ENCODE data around the gene PPA2. TPM values are rescaled to one million over a fixed set of nuclear protein-coding genes. Genes with fewer than 3 reads are reported as not detected.
A peak's percentile ranks its signal among the peaks of the same experiment; 100 is the strongest.

PPA2 gene
- total and polyA plus RNA-seq, 10 of the 15 experiments (the other 5 are each of a cell fraction or from before 2014, with no cell fraction given), result 93.8 to 293 (median 146) TPM

DNA sequence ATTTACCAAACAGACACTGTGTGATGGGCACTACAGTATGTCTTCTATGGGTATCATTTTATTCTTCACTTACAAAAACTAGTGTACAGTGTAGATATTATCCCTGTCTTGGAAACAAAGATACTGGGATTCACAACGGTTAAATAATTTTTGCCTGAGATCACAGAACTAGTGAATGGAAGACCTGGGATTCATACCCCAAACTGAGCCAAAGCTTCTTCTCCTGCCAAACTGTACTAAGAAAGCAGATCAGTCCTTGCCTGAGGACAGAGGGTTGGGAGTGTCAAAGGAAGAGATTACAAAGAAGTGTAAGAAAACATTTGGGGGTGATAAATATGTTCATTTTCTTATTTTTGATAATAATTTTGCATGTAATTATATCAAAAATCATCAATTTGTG lies 43.1 kb downstream of the PPA2 start (continued):
- TF ChIP-seq ZNF622 (IDR thresholded peaks at IDR 0.05) (no peak), POLR2AphosphoS5 (IDR thresholded peaks at IDR 0.05; ENCODE audit: low read length) (no peak), MEF2B (IDR thresholded peaks at IDR 0.05; ENCODE audit: partially characterized antibody, poor library complexity, severe bottlenecking) (no peak), RELA (IDR thresholded peaks at IDR 0.05; ENCODE audit: borderline replicate concordance, partially characterized antibody) (no peak), DPF2 (IDR thresholded peaks at IDR 0.05) (no peak)

DNA sequence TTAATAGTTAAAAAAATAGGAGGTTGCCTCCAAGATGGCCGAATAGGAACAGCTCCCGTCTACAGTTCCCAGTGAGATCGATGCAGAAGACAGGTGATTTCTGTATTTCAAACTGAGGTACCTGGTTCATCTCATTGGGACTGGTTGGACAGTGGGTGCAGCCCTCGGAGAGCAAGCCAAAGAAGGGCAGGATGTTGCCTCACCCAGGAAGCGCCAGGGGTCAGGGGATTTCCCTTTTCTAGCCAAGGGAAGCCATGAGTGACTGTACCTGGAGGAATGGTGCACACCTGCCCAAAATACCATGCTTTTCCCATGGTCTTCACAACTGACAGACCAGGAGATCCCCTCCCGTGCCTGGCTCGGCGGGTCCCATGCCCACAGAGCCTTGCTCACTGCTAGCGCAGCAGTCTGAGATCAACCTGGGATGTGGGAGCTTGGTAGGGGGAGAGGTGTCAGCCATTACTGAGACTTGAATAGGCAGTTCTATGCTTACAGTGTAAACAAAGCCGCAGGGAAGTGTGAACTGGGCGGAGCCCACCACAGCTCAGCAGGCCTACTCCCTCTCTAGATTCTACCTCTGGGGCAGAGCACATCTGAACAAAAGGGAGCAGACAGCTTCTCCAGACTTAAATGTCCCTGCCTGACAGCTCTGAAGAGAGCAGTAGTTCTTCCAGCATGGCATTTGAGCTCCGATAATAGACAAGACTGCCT lies 47.5 kb downstream of the PPA2 start:
- Histone ChIP-seq H3K79me2 (ENCODE audit: control insufficient read depth, insufficient read depth, low read length) (no peaks in the 10 kb centered on the region), H3K4me3 (no peak overlapping the region), H3K4me2 (ENCODE audit: control insufficient read depth, insufficient read depth) (no peak overlapping the region), H3K36me3 (ENCODE audit: control insufficient read depth in 2 of 2, insufficient read depth in 2 of 2, low read length in 1 of 2) (peaks cover 0 to 9% of the 10 kb centered on the region in 2 experiments; a peak in 1 of 4 replicates), H3K27me3 (replicated peaks in 1 of 2; ENCODE audit: control insufficient read depth in 2 of 2, insufficient read depth in 2 of 2, low read length in 1 of 2) (no peaks in the 10 kb centered on the region), H3K4me1 (ENCODE audit: control insufficient read depth, insufficient read depth, low read length) (no peaks in the 10 kb centered on the region), H3K9ac (ENCODE audit: control insufficient read depth, insufficient read depth, low read length) (no peak overlapping the region), H4K20me1 (ENCODE audit: control insufficient read depth, insufficient read depth) (no peaks in the 10 kb centered on the region), H3K27ac (ENCODE audit: control insufficient read depth, insufficient read depth) (no peak overlapping the region), H3K9me3 (replicated peaks; ENCODE audit: control insufficient read depth, insufficient read depth, low read length) (peaks cover 9% of the 10 kb centered on the region; the same call in 2 of the 3 replicates), H2AFZ (ENCODE audit: control insufficient read depth, low read depth, low read length) (no peak overlapping the region)
- SMC1A ChIA-PET (ENCODE audit: uncharacterized antibody, unreplicated experiment), result interaction anchor here (1.6 kb wide), 1 partner anchor 41 kb away, joined by 4 read pairs; no protein-coding TSS in a partner anchor
- WGBS (ENCODE audit: insufficient coverage, insufficient replicate concordance, low lambda C conversion rate, missing lambda C conversion rate), result 86% methylated on average over 12 of the region's 12 CpGs
- POLR2A ChIA-PET, result no interaction called here
- intact Hi-C loops (cut with micrococcal nuclease; ENCODE audit: unreplicated experiment), result no loop called here
- CTCF ChIA-PET, result no interaction called here
- no TSS peak for BruUV-seq (replicated peaks)
- FAIRE-seq, result no peak
- RAD21 ChIA-PET (ENCODE audit: unreplicated experiment), result no interaction called here
- ATAC-seq, result no peak
- DNase-seq (ENCODE audit: low read depth, low spot score), result no peak
- in situ Hi-C loops (cut with MboI), result no loop called here
- TF ChIP-seq MYB (IDR thresholded peaks at IDR 0.05; ENCODE audit: borderline replicate concordance, low read depth, low read length) (no peak), YY1 (IDR thresholded peaks at IDR 0.05; ENCODE audit: low read depth, low read length) (0 out of 2 replicates have a peak, but pooled peaks have one; percentile 20), SPI1 (IDR thresholded peaks at IDR 0.05; ENCODE audit: borderline replicate concordance, insufficient read depth, low read depth, low read length) (no peak)
- TF ChIP-seq, protein P1, sequence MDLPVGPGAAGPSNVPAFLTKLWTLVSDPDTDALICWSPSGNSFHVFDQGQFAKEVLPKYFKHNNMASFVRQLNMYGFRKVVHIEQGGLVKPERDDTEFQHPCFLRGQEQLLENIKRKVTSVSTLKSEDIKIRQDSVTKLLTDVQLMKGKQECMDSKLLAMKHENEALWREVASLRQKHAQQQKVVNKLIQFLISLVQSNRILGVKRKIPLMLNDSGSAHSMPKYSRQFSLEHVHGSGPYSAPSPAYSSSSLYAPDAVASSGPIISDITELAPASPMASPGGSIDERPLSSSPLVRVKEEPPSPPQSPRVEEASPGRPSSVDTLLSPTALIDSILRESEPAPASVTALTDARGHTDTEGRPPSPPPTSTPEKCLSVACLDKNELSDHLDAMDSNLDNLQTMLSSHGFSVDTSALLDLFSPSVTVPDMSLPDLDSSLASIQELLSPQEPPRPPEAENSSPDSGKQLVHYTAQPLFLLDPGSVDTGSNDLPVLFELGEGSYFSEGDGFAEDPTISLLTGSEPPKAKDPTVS (IDR thresholded peaks at IDR 0.05; ENCODE audit: low read depth, low read length), result no peak

Measured in GM12878 (cell line).